ENCODE results near the gene BCL2A1. TPM values are rescaled to one million over a fixed set of nuclear protein-coding genes. Genes with fewer than 3 reads are reported as not detected.
"Not testable (repeated sequence)": the region's sequence is repeated elsewhere in the genome, so short reads cannot be mapped to it uniquely, and the experiment has no call there.

Gene BCL2A1
- 18.1 TPM for total RNA-seq
- long read RNA-seq, transcript BCL2A1-201 (2 exons, 1,033 nt): major isoform, 7 of 7 reads
- long read RNA-seq, partial matches to known transcripts: 0 of 7 reads
- long read RNA-seq, other reads (novel, unspliced or antisense): 0 of 7 reads

DNA sequence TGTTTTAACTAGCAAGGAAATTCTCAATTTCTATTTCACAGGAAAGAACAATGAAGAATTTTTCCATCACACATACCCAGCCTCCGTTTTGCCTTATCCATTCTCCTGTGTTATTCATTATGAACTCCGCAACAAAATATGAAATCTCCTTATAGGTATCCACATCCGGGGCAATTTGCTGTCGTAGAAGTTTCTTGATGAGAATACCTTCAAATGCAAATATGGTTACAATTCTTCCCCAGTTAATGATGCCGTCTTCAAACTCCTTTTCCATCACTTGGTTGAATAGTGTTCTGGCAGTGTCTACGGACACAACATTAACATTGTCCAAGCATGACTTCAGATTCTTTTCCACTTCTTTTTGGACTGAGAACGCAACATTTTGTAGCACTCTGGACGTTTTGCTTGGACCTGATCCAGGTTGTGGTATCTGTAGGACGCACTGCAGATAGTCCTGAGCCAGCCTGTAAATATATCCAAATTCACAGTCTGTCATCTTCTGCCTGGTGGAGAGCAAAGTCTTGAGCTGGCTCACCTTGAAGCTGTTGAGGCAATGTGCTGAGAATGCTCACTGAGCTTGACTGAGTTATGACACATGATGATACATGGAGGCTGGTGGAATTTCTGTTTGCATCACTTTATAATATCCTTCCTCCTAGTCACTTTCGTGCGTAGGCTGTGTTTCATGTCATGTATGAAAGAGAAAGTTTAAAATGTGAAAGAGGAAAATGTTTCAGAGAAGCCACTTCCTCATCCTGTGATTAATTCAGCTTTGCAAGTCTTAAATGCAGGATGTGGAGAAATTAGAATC is at the start of gene BCL2A1:
BCL2A1 (minus strand) TSS at position 573 of the 811 bp plus-strand sequence; CDS start at position 496, 77 bp downstream.
- DNase-seq (ENCODE audit: low spot score): no peak

GRCh38 chr15:80020731-80021130 is 49.7 kb upstream of the BCL2A1 start:
- no peak for DNase-seq (ENCODE audit: low spot score)

GRCh38 chr15:80020149-80020548 is 49.2 kb upstream of the BCL2A1 start:
- DNase-seq (ENCODE audit: low spot score): not testable (repeated sequence)

DNA sequence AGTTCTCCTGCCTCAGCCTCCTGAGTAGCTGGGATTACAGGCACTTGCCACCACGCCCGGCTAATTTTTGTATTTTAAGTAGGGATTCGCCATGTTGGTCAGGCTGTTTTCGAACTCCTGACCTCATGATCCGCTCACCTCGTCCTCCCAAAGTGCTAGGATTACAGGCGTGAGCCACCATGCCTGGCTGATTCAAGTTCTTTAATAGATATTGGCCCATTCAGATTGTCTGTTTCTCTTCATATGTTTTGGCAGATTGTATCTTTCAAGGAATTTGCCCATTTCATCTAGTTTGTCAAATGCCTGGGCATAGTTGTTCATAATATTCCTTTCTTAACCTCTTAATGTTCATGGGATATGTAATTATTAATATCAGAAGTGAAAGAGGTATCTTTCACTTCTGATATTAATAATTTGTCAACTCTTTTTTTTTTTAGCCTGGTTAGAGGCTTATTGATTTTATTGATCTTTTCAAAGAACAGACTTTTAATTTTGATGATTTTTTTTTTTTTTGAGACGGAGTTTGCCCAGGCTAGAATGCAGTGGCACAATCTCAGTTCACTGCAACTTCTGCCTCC is 48.3 kb upstream of the BCL2A1 start:
- DNase-seq (ENCODE audit: low spot score): no peak

DNA sequence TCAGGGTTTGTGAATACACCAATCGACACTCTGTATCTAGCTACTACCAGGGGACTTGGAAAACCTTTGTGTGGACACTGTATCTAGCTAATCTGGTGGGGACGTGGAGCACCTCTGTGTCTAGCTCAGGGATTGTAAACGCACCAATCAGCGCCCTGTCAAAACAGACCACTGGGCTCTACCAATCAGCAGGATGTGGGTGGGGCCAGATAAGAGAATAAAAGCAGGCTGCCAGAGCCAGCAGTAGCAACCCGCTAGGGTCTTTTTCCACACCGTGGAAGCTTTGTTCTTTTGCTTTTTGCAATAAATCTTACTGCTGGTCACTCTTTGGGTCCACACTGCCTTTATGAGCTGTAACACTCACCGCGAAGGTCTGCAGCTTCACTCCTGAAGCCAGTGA is 46.1 kb upstream of the BCL2A1 start:
- DNase-seq (ENCODE audit: low spot score): not testable (repeated sequence)

- not testable (repeated sequence) for DNase-seq (ENCODE audit: low spot score)
Observed at GRCh38 chr15:80016506-80016905, 45.5 kb upstream of the BCL2A1 start.

DNA sequence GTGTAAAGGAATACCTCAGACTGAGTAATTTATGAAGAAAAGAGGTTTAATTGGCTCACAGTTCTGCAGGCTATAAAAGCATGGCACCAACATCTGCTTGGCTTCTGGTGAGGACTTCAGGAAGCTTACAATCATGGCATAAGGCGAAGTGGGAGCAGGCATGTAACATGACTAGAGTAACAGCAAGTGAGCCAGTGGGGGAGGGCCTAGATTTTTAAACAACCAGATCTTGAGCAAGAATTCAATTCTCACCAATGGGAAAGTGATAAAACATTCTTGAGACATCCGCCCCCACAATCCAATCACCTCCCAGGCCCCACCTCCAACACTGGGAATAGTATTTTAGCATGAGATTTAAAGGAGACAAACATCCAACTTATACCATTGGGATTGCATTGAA is 44.2 kb upstream of the BCL2A1 start:
- no peak for DNase-seq (ENCODE audit: low spot score)

DNA sequence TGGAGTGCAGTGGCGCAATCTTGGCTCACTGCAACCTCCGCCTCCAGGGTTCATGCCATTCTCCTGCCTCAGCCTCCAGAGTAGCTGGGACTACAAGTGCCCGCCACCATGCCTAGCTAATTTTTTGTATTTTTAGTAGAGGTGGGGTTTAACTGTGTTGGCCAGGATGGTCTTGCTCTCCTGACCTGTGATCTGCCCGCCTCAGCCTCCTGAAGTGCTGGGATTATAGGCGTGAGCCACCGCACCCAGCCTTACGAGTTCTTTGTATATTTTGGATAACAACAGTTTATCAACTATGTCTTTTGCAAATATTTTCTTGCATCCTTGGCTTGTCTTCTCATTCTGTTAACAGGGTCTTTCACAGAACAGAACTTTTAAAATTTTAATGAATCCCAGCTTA is 43.2 kb upstream of the BCL2A1 start:
- DNase-seq (ENCODE audit: low spot score): not testable (repeated sequence)

GRCh38 chr15:80012060-80012726 is 41.2 kb upstream of the BCL2A1 start:
- DNase-seq (ENCODE audit: low spot score): no peak

GRCh38 chr15:80011596-80011995 is 40.6 kb upstream of the BCL2A1 start:
- DNase-seq (ENCODE audit: low spot score): no peak

DNA sequence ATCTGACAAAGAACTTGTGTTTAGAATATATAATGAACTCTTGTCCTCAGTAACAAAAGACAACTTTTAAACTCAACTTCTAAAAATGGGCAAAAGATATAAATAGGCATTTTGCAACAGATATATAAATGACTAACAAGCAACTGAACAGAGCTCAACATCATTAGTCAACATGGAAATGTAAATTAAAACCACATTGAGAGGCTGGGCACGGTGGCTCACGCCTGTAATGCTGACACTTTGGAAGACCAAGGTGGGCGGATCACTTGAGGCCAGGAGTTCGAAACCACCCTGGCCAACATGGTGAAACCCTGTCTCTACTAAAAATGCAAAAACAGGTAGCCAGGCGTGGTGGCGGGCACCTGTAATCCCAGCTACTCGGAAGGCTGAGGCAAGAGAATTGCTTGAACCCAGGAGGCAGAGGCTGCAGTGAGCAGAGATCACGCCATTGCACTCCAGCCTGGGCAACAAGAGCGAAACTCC is 40.1 kb upstream of the BCL2A1 start:
- not testable (repeated sequence) for DNase-seq (ENCODE audit: low spot score)

- no peak for DNase-seq (ENCODE audit: low spot score)
Observed at GRCh38 chr15:80010131-80010673, 39.2 kb upstream of the BCL2A1 start.

GRCh38 chr15:80007532-80007931 is 36.5 kb upstream of the BCL2A1 start:
- no peak for DNase-seq (ENCODE audit: low spot score)

GRCh38 chr15:80006946-80007345 is 36.0 kb upstream of the BCL2A1 start:
- DNase-seq (ENCODE audit: low spot score): no peak

DNA sequence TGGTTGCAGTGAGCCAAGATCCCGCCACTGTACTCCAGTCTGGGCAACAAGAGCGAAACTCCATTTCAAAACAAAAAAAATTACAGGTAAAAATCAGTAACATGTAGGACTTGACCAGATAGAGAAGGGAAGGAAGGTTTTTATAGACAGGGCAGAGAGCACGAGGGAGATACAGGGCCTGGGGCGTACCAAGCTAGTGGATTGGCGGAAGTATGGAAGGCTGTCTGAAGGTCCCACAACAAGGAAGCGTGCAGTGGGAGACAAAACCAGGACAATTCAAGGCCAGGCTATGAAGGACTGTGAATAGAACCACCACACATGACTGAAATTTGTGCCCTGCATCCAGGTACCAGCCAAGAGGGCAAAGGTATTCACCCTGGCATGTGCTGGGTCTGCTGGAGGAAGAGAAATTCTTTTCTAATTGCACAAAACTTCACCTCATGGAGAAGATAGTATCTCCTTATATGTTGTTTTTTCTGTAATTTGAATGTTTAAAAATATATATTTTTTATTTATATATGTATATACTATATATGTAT is 33.0 kb upstream of the BCL2A1 start:
- DNase-seq (ENCODE audit: low spot score): no peak

DNA sequence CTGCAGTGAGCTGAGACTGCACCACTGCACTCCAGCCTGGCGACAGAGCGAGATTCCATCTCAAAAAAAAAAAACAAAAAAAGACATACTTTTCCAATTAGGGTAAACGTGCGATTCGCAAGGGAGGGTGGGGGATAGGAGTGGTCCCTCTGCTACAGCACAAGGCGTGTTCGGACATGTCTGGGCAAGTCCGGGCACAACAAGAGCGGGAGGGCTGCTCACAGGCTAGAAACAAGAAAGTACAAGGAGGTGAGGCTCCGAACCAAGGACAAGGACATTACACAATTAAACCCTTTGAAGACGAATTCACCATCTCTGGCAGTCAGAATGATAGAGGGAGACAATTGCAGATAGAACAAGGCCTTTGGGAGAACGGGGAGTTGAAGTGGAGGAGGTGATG is 32.2 kb upstream of the BCL2A1 start:
- no peak for DNase-seq (ENCODE audit: low spot score)

- no peak for DNase-seq (ENCODE audit: low spot score)
Observed at GRCh38 chr15:80002267-80002666, 31.3 kb upstream of the BCL2A1 start.

DNA sequence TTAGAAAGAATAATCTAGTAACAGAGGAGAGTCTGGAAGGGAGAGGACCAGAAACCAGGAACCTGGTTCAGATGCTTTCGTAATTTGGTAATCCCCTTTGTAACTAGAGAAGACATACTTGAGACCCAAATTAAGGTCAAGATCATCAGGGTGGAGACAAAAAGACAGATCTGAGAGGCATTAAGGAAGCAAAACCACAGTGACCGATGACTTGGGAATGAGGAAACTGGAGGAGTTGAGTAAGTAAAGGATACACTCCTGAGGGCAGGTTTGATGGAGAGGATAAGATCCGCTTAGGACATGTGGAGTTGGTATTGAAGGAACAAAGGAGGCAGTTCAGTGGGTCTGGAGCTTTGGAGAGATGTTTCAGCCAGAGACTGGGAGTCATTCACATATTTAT is 23.6 kb upstream of the BCL2A1 start:
- no peak for DNase-seq (ENCODE audit: low spot score)

DNA sequence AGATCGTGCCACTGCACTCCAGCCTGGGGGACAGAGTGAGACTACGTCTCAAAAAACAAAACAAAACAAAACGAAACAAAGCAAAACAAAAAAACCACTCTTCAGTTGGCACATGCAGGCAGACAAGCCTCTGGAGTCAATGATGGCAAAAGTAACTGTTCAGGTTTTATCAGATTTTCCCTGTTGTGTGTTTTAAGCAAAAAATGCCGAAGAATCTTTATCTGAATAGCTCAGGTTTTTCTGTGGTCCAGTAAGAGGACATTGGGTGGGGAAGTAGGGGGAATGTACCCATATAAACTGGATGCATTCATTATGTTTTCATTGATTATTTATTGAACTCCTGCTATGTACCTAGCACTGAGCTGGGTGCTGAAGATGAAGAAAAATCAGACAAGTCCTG is 20.8 kb upstream of the BCL2A1 start:
- DNase-seq (ENCODE audit: low spot score): no peak

DNA sequence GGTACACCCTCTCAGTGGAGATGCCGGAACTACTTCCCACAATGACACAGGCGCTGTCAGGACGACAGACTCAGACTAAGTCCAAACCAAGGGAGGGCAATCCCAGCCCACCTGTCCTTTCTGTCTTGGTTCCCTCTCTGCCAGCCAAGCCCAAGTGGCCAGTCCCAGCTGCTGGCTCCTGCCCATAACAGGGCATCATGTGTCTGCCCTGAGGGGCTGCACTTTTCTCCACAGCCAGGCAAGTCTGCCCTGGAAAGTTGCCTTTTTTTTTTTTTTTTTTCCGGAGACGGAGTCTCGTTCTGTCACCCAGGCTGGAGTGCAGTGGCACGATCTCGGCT is 20.0 kb upstream of the BCL2A1 start:
- DNase-seq (ENCODE audit: low spot score): no peak

- no peak for DNase-seq (ENCODE audit: low spot score)
Observed at GRCh38 chr15:79990280-79990996, 19.4 kb upstream of the BCL2A1 start.

Measured in mesenteric fat pad (tissue), 1 donor.